ENCODE results near the gene PRKAG1.

Gene PRKAG1

DNA sequence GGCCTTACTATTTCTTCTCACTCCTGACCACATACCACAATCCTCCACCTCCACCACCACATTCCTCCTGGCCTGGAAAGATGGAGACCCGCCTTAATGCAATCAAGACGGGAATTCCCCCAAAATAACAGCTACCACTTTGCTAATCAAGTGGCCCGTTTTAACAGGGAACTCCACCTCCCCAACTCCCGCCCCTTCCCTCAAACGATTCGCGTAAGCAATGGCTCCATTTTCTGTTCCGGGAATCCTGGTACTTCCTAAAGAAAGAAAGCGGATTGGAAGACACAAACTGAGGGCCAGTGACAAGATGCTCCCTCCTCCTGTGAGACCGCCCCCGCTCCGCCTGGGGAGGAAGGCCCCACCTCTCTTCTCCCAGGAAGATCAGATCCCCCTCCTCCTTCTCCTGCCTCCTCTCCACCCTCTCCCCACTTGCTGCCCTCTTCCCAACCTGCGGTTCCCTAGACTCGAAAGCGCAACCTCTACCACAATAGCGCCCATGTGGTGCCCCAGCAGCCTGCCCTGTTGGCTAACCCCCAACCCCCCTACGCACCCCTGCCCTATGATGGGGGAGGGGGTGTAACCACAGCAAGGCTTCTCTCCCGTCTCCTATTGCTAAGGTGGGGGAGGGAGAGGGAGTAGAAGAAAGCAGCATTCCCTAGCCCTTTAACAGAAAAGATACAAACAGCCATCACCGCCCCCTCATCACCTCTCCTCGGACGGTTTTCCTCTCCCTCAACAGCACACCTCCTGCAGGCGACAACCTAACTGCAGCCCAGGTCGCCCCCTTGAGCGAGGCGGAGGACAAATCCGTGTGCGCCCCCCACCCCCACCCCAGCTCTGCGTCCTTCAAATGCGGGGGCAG lies 62.1 kb downstream of the PRKAG1 start (continued):
- TF ChIP-seq ZBTB8A (tag by site-specific recombination; IDR thresholded peaks at IDR 0.05) (peak; percentile 62), ZNF202 (tag by site-specific recombination; IDR thresholded peaks at IDR 0.05; ENCODE audit: borderline replicate concordance) (no peak), MYNN (tag by site-specific recombination; IDR thresholded peaks at IDR 0.05; ENCODE audit: borderline replicate concordance) (no peak), ZEB2 (tag by site-specific recombination; IDR thresholded peaks at IDR 0.05) (no peak), ZNF558 (tag by site-specific recombination; IDR thresholded peaks at IDR 0.05) (0 out of 2 replicates have a peak, but pooled peaks have one; percentile 35), SCRT2 (tag by site-specific recombination; IDR thresholded peaks at IDR 0.05) (peak; percentile 71), ZNF248 (tag by site-specific recombination; IDR thresholded peaks at IDR 0.05) (no peak), YY2 (tag by site-specific recombination; IDR thresholded peaks at IDR 0.05) (0 out of 2 replicates have a peak, but pooled peaks have one; percentile 4), ZNF521 (tag by site-specific recombination; IDR thresholded peaks at IDR 0.05) (no peak), ZNF792 (tag by site-specific recombination; IDR thresholded peaks at IDR 0.05) (no peak), ZNF366 (tag by site-specific recombination; conservative IDR thresholded peaks at IDR 0.05) (peak; percentile 88), ZNF169 (tag by site-specific recombination; IDR thresholded peaks at IDR 0.05) (no peak), ZNF837 (tag by site-specific recombination; IDR thresholded peaks at IDR 0.05) (no peak), ZNF239 (tag by site-specific recombination; IDR thresholded peaks at IDR 0.05) (no peak), OSR2 (tag by site-specific recombination; IDR thresholded peaks at IDR 0.05) (no peak), ZBTB17 (tag by site-specific recombination; IDR thresholded peaks at IDR 0.05) (peak; percentile 83), ZNF423 (tag by site-specific recombination; IDR thresholded peaks at IDR 0.05) (peak; percentile 51; the same call in 1 of the 2 replicates), ZNF561 (tag by site-specific recombination; IDR thresholded peaks at IDR 0.05; ENCODE audit: borderline replicate concordance) (no peak), ZNF157 (tag by site-specific recombination; IDR thresholded peaks at IDR 0.05) (no peak), ZNF391 (tag by site-specific recombination; IDR thresholded peaks at IDR 0.05; ENCODE audit: borderline replicate concordance, low read depth) (no peak), ZNF768 (tag by site-specific recombination; IDR thresholded peaks at IDR 0.05) (no peak)
- TF ChIP-seq, protein P1, sequence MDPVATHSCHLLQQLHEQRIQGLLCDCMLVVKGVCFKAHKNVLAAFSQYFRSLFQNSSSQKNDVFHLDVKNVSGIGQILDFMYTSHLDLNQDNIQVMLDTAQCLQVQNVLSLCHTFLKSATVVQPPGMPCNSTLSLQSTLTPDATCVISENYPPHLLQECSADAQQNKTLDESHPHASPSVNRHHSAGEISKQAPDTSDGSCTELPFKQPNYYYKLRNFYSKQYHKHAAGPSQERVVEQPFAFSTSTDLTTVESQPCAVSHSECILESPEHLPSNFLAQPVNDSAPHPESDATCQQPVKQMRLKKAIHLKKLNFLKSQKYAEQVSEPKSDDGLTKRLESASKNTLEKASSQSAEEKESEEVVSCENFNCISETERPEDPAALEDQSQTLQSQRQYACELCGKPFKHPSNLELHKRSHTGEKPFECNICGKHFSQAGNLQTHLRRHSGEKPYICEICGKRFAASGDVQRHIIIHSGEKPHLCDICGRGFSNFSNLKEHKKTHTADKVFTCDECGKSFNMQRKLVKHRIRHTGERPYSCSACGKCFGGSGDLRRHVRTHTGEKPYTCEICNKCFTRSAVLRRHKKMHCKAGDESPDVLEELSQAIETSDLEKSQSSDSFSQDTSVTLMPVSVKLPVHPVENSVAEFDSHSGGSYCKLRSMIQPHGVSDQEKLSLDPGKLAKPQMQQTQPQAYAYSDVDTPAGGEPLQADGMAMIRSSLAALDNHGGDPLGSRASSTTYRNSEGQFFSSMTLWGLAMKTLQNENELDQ (tag by site-specific recombination; IDR thresholded peaks at IDR 0.05; ENCODE audit: low read depth), result no peak
- TF ChIP-seq, protein P2, sequence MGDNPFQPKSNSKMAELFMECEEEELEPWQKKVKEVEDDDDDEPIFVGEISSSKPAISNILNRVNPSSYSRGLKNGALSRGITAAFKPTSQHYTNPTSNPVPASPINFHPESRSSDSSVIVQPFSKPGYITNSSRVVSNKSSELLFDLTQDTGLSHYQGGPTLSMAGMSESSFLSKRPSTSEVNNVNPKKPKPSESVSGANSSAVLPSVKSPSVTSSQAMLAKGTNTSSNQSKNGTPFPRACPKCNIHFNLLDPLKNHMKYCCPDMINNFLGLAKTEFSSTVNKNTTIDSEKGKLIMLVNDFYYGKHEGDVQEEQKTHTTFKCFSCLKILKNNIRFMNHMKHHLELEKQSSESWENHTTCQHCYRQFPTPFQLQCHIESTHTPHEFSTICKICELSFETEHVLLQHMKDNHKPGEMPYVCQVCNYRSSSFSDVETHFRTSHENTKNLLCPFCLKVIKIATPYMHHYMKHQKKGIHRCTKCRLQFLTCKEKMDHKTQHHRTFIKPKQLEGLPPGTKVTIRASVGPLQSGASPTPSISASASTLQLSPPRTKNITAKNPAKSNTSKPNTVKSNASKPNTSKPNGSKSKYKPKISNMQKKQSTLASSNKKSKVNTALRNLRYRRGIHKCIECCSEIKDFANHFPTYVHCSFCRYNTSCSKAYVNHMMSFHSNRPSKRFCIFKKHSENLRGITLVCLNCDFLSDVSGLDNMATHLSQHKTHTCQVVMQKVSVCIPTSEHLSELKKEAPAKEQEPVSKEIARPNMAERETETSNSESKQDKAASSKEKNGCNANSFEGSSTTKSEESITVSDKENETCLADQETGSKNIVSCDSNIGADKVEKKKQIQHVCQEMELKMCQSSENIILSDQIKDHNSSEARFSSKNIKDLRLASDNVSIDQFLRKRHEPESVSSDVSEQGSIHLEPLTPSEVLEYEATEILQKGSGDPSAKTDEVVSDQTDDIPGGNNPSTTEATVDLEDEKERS (tag by site-specific recombination; IDR thresholded peaks at IDR 0.05), result no peak
- TF ChIP-seq, protein P3, sequence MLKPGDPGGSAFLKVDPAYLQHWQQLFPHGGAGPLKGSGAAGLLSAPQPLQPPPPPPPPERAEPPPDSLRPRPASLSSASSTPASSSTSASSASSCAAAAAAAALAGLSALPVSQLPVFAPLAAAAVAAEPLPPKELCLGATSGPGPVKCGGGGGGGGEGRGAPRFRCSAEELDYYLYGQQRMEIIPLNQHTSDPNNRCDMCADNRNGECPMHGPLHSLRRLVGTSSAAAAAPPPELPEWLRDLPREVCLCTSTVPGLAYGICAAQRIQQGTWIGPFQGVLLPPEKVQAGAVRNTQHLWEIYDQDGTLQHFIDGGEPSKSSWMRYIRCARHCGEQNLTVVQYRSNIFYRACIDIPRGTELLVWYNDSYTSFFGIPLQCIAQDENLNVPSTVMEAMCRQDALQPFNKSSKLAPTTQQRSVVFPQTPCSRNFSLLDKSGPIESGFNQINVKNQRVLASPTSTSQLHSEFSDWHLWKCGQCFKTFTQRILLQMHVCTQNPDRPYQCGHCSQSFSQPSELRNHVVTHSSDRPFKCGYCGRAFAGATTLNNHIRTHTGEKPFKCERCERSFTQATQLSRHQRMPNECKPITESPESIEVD (tag by site-specific recombination; IDR thresholded peaks at IDR 0.05), result no peak
- TF ChIP-seq, protein P4, sequence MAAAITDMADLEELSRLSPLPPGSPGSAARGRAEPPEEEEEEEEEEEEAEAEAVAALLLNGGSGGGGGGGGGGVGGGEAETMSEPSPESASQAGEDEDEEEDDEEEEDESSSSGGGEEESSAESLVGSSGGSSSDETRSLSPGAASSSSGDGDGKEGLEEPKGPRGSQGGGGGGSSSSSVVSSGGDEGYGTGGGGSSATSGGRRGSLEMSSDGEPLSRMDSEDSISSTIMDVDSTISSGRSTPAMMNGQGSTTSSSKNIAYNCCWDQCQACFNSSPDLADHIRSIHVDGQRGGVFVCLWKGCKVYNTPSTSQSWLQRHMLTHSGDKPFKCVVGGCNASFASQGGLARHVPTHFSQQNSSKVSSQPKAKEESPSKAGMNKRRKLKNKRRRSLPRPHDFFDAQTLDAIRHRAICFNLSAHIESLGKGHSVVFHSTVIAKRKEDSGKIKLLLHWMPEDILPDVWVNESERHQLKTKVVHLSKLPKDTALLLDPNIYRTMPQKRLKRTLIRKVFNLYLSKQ (tag by site-specific recombination; IDR thresholded peaks at IDR 0.05; ENCODE audit: borderline replicate concordance), result no peak
- TF ChIP-seq, protein P5, sequence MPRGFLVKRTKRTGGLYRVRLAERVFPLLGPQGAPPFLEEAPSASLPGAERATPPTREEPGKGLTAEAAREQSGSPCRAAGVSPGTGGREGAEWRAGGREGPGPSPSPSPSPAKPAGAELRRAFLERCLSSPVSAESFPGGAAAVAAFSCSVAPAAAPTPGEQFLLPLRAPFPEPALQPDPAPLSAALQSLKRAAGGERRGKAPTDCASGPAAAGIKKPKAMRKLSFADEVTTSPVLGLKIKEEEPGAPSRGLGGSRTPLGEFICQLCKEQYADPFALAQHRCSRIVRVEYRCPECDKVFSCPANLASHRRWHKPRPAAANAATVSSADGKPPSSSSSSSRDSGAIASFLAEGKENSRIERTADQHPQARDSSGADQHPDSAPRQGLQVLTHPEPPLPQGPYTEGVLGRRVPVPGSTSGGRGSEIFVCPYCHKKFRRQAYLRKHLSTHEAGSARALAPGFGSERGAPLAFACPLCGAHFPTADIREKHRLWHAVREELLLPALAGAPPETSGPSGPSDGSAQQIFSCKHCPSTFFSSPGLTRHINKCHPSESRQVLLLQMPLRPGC (tag by site-specific recombination; IDR thresholded peaks at IDR 0.05), result peak; percentile 54; the same call in 1 of the 2 replicates
- TF ChIP-seq, protein P6, sequence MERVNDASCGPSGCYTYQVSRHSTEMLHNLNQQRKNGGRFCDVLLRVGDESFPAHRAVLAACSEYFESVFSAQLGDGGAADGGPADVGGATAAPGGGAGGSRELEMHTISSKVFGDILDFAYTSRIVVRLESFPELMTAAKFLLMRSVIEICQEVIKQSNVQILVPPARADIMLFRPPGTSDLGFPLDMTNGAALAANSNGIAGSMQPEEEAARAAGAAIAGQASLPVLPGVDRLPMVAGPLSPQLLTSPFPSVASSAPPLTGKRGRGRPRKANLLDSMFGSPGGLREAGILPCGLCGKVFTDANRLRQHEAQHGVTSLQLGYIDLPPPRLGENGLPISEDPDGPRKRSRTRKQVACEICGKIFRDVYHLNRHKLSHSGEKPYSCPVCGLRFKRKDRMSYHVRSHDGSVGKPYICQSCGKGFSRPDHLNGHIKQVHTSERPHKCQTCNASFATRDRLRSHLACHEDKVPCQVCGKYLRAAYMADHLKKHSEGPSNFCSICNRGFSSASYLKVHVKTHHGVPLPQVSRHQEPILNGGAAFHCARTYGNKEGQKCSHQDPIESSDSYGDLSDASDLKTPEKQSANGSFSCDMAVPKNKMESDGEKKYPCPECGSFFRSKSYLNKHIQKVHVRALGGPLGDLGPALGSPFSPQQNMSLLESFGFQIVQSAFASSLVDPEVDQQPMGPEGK (tag by site-specific recombination; IDR thresholded peaks at IDR 0.05), result peak; percentile 100

All from HEK293 (cell line).